Loucy (cell line): ENCODE results near the gene TRIM13.

Experiments used
- EZH2phosphoT487 ChIP-seq: fragments of 200-600 bp; IDR thresholded peaks from 2 replicates; pipeline ENCODE4 v1.6.1; 2018; ENCODE audit warnings: antibody characterized with exemption, mild to moderate bottlenecking, moderate library complexity, borderline replicate concordance
- TF ChIP-seq, protein P1 (sequence below): fragments of 200-600 bp; sonication (generic); conservative IDR thresholded peaks from 2 replicates; pipeline ENCODE4 v1.5.1; 2014; ENCODE audit warnings: mild to moderate bottlenecking, antibody characterized with exemption, low read length

DNA sequence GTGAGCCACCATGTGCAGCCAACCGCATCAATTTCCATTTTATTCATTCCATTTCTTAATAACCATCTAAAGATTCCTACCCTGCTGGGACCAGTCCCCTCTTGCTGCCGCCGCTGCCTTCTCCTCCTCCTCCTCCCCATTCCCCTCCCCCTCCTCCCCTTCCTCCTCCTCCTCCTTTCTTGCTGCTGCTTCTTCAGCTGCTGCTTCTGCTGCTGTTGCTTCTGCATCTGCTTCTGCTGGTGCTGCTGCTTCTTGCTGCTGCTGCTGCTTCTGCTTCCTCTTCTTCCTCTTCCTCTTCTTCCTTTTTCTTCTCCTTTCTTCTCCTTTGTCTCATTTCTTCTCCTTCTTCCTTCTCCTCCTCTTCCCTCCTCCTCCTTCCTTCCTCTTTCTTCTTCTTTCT, 40.7 kb upstream of the TRIM13 start:
- TF ChIP-seq, protein P1, sequence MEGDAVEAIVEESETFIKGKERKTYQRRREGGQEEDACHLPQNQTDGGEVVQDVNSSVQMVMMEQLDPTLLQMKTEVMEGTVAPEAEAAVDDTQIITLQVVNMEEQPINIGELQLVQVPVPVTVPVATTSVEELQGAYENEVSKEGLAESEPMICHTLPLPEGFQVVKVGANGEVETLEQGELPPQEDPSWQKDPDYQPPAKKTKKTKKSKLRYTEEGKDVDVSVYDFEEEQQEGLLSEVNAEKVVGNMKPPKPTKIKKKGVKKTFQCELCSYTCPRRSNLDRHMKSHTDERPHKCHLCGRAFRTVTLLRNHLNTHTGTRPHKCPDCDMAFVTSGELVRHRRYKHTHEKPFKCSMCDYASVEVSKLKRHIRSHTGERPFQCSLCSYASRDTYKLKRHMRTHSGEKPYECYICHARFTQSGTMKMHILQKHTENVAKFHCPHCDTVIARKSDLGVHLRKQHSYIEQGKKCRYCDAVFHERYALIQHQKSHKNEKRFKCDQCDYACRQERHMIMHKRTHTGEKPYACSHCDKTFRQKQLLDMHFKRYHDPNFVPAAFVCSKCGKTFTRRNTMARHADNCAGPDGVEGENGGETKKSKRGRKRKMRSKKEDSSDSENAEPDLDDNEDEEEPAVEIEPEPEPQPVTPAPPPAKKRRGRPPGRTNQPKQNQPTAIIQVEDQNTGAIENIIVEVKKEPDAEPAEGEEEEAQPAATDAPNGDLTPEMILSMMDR = no peak
- TF ChIP-seq EZH2phosphoT487 = no peak
